ENCODE data around the gene LTN1.
"Not testable (repeated sequence)": the region's sequence is repeated elsewhere in the genome, so short reads cannot be mapped to it uniquely, and the experiment has no call there.

LTN1 gene, protein sequence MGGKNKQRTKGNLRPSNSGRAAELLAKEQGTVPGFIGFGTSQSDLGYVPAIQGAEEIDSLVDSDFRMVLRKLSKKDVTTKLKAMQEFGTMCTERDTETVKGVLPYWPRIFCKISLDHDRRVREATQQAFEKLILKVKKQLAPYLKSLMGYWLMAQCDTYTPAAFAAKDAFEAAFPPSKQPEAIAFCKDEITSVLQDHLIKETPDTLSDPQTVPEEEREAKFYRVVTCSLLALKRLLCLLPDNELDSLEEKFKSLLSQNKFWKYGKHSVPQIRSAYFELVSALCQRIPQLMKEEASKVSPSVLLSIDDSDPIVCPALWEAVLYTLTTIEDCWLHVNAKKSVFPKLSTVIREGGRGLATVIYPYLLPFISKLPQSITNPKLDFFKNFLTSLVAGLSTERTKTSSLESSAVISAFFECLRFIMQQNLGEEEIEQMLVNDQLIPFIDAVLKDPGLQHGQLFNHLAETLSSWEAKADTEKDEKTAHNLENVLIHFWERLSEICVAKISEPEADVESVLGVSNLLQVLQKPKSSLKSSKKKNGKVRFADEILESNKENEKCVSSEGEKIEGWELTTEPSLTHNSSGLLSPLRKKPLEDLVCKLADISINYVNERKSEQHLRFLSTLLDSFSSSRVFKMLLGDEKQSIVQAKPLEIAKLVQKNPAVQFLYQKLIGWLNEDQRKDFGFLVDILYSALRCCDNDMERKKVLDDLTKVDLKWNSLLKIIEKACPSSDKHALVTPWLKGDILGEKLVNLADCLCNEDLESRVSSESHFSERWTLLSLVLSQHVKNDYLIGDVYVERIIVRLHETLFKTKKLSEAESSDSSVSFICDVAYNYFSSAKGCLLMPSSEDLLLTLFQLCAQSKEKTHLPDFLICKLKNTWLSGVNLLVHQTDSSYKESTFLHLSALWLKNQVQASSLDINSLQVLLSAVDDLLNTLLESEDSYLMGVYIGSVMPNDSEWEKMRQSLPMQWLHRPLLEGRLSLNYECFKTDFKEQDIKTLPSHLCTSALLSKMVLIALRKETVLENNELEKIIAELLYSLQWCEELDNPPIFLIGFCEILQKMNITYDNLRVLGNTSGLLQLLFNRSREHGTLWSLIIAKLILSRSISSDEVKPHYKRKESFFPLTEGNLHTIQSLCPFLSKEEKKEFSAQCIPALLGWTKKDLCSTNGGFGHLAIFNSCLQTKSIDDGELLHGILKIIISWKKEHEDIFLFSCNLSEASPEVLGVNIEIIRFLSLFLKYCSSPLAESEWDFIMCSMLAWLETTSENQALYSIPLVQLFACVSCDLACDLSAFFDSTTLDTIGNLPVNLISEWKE (N-terminal part only)

DNA sequence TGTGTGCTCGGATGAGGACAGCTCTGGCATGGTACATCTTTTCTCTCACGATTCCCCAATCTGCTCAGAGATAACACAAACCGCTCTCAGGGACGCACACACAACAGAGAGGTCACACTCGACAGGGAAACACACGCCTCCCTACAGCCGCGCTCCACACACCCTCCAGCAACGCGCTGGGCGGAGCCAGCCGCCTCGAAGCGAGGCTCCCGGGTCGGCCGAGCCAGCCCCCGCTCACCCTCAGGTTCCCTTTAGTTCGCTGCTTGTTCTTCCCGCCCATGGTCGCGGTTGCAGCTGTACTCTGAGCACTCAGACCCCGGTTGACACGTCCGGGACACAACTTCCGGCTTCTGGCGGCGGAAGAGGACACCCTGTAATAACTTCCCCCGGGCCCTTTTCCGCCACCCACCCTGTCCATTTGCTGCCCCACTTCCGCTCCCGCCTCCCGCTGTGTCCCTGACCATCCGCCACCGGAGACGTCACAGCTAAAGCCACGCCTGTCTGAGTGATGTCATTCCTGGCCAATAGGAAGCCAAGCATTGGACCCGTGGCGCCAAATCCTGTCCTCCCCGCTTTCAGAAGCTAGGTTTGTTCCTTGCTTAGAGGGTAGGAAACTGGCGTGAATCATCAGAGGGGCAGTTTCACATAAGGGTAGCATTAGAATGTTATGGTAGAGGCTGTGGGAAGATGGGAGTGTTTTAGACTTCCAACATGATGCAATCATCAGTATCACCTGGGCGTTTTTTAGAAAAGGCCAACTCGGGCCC is at the start of gene LTN1:
Gene LTN1, minus strand, starts transcription at position 352 of the 767 bp plus-strand sequence. Its CDS starts 72 bp downstream, at position 280.
- DNase-seq, result peak; percentile 99

DNA sequence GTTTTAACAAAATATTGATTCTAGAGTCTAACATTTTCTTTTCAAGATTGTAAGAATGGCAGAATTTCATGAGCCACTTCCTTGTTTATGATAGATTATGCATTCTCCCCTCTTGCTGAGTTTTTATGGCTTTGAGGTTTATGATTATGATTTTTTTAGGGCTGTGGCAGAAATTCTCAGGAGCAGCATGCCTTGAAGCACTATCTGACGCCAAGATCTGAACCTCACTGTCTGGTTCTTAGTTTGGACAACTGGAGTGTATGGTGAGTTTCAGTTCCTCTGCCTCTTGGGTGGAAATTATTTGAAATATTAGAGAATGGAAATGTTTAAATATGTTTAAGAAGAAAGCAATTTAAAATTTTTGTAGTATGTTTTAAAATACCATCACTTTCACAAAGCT is 42.0 kb upstream of the LTN1 start:
- DNase-seq, result no peak

DNA sequence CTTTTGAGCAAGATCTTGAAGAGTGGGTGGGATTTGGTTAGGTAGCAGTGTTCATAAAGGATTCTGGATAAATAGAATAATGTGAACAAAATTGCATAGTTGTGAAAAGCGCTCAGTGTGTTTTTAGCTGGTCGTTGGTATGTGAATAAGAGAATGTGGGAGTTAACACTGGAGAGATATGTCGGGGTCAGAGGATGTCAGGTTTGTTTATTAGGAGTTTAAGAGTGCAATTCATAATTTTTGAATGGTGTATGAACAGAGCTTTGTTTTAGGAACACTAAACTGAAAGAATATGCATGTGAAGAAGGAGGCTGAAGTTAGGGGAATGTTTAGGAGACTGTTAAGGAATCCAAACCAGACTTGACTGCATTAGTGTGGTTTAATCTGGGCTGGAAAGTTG is 41.2 kb upstream of the LTN1 start:
- no peak for DNase-seq

DNA sequence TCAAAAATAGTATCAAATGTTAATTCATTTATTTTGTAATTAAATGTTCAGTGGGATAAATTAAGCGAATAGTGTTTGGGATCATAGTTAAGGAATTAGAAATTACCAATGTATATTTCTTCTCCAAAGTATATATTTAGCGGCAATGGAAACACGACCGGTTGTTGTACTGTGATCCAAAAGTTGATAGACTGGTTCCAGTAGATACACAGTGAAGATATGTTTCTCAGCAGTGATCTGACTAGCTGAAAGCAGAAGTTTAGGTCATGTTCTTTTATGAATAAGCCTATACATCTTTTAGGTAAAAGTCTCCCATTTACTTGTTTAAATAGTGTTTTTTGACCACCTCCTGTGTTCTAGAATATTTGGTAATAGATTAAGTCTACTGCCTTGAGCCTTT is 40.6 kb upstream of the LTN1 start:
- no peak for DNase-seq

DNA sequence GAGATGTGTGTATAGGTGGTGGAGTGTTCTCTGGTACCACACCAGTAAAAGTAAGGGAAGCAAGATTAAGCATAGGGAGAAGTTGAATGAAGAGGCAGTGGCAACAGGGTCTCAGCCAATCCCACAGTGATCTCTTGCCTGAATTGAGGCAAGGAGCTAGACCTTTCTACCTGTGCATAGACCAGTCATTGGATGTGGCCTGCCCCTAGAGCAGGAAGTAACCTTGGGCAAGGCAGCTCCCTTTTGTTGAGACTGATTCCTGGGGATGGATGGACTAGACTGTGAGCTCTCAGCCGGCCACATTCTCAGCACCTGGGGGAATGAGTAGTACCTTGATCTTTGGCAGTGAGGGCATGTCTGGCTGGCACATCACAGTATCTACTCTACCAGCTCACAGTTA is 38.2 kb upstream of the LTN1 start:
- no peak for DNase-seq

DNA sequence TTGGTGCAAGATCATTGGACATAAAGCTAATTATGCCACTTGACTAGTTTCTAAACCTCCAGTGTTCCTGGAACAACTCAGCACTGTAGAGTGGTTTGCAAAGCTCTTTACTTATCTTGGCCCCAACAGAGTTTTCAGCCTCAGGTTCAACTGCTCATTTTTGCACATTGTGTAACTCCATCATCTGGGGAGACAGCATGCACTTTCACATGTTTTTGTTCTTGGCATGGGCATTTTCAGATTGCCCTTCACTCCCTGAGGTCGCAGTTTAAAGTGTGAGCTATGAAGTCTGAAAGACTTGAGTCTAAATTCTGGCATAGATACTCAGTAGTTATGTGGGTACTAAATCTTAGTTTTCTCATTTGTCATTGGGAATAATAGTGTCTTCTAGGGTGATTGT is 36.8 kb upstream of the LTN1 start:
- no peak for DNase-seq

DNA sequence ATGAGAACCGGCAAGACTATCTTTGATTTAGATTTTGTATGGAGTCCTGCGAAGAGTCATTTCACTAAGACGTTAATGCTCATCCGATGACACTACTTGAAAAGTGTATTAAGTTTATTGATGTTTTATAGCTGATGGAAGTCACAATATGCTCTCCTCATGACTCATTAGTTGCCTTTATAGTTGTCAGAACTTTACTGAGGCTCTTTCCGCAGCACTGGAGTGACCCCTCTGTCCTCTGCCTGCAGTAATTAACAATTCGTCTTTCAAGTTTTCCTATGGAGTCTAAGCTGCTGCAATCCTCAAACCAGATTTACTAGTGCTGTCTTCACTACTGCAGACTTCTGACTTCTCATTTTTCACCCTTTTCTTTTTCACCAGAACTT is 32.6 kb upstream of the LTN1 start:
- DNase-seq, result peak in 1 of 2 donors; percentile 23

DNA sequence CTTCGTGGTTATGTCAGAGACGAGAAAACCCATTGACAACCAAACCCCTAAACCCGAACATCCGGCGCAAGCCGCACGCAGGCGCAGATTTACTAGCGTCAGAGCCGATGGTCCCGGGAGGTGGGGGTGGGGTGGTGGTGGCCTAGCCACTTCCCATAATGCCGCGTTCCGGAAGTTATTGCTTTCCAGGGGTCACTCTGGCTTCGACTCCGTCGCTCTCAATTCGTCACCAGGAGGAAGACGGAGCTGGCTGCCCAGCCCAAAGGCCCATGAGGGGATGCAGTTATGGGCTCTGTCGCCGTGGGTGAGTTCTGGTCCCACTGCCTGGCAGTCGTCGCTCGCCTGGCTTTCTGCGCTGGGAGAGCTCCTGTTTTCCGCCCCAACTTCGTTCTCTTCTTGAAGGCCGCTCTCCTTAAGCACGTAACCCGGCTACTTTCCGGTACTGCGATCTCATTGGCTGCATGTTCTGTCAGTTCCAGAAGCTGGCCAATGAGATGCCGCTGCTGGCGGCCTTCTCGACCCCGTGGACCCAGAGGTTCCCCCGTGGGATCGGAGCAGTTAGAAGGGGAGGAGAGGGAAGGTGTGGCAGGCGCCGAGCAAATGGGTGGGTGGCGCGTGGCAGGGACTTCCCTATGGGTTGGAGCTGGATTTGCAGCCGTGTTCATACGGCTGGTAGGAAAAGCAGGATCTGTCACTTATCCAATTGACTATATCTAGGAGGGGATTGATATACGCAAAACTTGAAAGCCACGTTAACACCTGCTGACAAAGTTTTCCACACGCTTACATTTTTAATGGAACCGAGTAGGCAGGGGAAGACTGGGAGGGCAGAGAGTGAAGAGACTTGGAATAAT is 32.0 kb upstream of the LTN1 start, which contains the start of gene USP16:
Gene USP16, plus strand, starts transcription at position 195 of the 854 bp plus-strand sequence. CDS start 3,246 bp downstream, outside the sequence.
- peak; percentile 95 to 97 for DNase-seq

DNA sequence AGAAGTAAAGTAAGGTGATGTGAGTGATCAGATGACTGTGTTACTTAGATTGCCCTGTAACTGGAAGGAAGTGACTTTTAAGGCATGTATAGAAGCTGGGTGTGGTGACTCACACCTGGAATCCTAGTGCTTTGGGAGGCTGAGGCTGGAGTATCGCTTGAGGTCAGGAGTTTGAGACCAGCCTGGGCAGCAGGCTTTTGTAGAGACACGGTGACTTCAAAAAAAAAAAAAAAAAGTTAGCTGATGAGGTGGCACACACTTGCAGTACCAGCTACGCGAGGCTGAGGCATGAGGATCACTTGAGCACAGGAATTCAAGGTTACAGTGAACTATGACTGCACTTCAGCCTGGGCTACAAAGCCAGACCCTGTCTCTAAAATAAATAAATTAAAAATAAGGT is 29.5 kb upstream of the LTN1 start:
- DNase-seq, result peak; percentile 35 to 40

DNA sequence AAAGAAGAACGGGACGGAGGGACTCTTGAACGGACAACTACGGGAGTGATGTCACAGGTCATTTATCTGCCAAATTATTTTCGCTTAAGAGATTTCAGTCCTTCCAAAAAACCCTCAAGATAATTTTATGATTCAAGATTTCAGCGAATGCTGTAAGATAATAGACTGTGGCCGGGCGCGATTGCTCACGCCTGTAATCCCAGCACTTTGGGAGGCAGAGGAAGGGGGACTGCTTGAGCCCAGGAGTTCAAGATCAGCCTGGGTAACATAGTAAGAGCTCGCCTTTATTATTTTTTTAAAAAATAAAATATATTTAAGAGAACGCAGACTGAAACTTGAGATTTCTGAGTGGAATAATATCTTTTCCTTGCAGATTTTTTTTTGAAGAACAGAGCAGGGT is 25.9 kb upstream of the LTN1 start:
- no peak for DNase-seq

DNA sequence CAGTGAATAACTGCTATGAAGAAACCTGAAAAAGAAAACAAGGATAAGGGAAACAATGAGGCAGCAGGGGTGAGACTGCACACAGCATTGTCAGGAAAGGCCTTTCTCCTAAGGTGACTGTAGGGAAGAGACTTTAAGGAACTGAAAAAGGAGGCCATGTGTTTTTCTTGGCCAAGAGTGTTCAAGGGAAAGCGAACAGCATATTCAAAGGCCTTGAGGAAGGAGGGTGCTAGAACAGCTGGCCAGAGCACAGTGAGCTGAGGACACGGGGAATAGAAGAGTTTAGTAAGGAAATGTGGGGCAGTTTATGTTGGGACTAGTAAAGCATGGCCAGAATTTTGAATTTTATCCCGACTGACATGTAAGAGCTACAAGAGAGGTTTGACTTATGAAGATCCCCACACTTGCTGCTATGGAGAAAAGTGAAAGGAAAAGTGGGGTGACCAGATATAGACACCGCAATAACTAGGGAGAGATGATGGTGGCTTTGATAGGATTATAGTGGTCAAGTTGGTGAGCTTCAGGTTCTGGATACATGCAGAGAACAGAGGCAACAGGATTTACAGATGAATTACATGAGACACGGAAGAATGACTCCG is 25.1 kb upstream of the LTN1 start:
- no peak for DNase-seq

DNA sequence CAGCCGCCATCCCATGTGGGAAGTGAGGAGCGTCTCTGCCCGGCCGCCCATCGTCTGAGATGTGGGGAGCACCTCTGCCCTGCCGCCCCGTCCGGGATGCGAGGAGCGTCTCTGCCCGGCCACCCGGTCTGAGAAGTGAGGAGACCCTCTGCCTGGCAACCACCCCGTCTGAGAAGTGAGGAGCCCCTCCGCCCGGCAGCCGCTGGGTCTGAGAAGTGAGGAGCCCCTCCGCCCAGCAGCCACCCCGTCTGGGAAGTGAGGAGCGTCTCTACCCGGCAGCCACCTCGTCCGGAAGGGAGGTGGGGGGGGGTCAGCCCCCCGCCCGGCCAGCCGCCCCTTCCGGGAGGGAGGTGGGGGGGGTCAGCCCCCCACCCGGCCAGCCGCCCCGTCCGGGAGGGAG is 18.6 kb upstream of the LTN1 start:
- DNase-seq, result not testable (repeated sequence)

DNA sequence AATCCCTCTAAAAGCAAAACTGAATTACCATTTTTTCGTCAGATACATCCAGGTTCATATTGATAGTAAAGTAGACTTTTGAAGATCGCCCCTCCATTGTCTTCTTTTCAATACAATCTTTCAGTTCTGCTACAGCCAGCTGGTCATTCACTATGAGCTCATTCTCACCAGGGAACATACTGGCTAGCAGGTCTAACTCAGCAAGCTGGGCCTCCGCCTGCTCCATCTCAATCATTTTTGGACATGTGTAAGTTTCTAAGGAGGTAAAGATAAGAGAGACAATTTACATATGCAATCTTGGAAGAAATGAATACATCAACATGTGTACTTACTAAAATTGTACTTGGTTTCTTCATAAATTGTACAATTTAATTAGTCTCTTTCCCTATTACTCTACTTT is 15.7 kb upstream of the LTN1 start:
- DNase-seq, result no peak

DNA sequence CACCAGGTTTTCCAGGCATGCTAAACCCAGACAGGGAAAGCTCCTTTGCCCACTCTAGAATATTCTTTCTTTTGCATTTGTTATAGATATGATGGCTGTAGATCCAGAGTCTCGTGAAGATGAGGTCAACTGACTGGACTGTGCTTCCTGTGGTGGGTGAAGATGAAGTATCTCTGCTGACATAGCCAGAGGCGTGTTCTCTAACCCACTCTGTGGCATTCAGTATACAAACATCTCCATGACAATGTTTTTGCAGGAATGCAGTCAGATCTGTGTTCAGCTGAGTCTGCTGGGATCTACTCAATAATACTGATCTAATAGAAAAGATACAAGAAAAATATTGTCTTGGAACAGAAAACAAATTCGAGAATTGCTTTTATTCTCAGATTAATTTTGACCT is 15.1 kb upstream of the LTN1 start:
- DNase-seq, result no peak

DNA sequence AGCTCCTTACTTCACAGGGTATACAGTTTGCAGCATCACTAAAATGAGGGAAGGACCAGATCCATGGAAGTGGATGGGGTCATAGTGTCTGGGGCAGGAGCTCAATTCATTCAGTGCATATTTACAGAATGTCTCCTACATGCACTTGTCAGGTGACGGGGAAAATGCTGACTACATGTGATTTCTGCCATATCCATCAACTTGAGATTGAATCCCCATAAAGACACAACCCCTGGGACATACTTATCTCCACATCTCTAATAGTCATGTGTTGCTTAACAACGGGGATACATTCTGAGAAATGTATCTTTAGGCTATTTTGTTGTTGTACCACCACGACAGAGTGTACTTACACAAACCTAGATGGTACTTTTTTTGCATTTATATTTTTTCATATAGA is 14.5 kb upstream of the LTN1 start:
- no peak for DNase-seq

DNA sequence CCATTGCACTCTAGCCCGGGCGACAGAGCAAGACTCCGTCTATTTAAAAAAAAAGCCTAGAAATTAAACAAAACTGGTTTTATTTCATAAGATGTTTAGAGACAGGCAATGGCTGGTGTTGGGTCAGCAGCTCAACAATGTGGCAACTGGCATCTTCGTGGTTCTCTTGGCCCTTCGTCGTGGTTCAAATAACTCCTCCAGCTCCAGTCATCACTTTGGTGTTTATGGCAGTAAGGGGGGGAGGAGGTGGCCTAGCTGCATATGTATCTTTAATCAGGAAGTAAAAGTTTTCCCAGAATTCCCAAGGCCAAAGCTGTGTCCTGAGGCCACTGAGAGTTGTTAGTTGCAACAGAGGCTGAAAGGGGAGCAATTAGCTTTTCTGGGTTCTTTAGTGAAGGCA is 13.0 kb upstream of the LTN1 start:
- DNase-seq, result no peak

DNA sequence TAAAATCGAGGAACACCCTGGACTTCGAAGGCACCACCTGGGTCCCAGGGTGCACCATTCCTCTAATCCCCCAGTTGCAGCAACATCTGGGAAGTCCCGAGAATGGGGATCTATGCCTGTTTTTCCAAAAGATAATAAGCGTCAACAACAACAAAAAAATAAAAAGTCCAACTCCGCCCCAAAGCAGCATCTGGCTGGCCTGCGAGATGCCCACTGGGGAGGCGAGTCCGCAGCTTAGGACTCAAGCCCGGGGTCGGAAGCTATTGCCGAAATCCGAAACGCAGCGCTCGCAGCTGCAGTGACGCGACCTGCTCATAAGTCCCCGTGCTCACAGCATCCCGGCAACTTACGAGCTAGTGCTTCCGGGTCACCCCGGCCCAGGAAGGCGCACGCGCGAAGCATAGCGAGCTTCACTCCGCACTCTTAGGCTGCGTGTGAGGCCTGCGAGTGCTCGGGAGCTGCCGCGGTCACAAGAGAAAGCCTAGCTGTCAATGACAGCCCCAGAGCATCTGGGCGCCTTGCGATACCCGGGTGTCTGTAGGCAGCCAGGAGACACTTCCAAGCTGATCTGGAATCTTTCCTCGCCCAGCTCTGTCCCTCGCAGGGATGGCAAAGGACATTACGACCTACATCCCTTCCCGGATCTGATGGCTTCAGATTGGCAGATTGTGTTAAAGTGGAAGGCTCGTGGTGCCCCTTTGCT is 9.9 kb upstream of the LTN1 start:
- peak; percentile 96 to 97 for DNase-seq

DNA sequence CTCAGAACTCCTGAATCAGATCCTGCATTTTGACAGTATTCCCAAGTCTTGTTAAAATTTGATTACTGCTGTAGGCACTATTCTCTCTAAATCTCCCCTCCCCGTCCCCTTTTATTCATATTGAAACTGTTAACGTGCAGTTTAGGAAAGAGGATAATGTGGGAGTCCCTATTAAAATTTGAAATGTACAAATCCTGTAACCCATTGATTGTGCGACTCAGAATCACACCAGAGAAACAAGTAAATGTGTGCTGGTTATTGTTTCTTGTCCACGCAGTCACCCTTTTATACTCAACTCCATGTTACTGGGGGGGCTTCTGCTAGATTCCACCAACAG is 584 bp upstream of the LTN1 start:
- no peak for DNase-seq

DNA sequence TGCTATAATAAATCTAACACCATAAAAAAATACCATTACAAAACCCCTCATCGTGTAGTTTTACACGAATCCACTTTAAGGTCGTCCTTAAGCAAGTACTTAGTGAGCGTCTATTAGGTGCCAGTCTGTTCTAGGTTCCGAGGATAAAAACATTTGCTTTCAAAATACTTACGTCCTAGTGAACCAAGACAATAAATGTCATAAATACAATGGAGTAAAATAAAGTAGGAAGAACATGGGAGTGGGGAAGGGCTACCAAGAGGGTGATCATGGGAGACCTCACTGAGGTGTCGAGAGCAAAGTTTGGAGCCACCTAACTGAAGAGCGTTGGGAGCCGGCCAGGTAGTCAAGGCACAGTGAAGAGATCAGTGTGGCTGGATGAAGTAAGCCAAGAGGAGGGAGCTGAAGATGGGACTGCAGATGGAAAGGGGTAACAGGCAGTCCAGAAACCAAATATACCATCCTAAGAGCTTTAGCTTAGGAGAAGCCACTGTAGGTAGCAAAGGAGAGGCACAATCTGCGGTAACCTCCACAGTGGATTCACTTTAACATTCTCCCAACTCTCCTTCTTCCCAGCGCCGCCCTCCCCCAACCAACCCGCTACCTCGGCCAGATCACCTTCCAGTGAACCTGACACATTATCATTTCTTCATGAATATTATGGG is 684 bp downstream of the LTN1 start:
- DNase-seq, result no peak

DNA sequence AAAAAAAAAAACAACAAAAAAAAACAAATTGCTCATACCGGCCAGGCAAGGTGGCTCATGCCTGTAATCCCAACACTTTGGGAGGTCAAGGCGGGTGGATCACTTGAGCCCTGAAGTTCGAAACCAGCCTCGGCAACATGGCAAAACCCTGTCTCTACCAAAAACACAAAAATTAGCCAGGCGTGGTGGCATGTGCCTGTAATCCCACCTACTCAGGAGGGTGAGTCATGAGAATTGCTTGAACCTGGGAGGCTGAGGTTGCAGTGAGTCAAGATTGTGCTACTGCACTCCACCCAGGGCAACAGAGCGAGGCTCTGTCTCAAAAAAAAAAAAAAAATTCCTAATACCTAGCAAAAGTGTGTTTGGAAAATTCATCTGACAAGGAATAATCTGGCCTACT is 4.5 kb downstream of the LTN1 start:
- DNase-seq, result not testable (repeated sequence)
